ENCODE results near the gene CBFB. TPM values are rescaled to one million over a fixed set of nuclear protein-coding genes. Genes with fewer than 3 reads are reported as not detected.

The CBFB gene
- total and polyA plus RNA-seq, 2 experiments from 2014 or later, result 26.1 to 26.9 TPM

GRCh38 chr16:66996324-66996982 lies 32.5 kb upstream of the CBFB start:
- no peak for ATAC-seq
- peaks cover 35% of the 10 kb centered on the region for H3K27me3 Mint-ChIP-seq (ENCODE audit: insufficient read depth, low read depth, poor library complexity)
- Histone ChIP-seq H3K27ac (ENCODE audit: low read depth) (no peak overlapping the region), H3K27me3 (ENCODE audit: insufficient read depth) (peaks cover 41% of the 10 kb centered on the region), H3K36me3 (ENCODE audit: insufficient read depth) (no peaks in the 10 kb centered on the region), H3K9me2 (ENCODE audit: insufficient read depth) (no peaks in the 10 kb centered on the region), H3K4me3 (no peak overlapping the region), H4K20me1 (replicated peaks; ENCODE audit: insufficient read depth) (no peaks in the 10 kb centered on the region), H3K4me1 (ENCODE audit: insufficient read depth) (no peaks in the 10 kb centered on the region; the same call in 1 of the 2 replicates), H3K4me2 (no peak overlapping the region), H3F3A (replicated peaks; ENCODE audit: low read depth) (no peaks in the 10 kb centered on the region), H3K79me2 (replicated peaks; ENCODE audit: insufficient read depth) (no peaks in the 10 kb centered on the region), H2AFZ (no peak overlapping the region)
- no peaks in the 10 kb centered on the region for H3K9me3 Mint-ChIP-seq
- no peak for DNase-seq (ENCODE audit: low spot score)
- H3K4me1 Mint-ChIP-seq, result peaks cover 7% of the 10 kb centered on the region; the same call in 2 of the 3 replicates
- no peaks in the 10 kb centered on the region; the same call in 2 of the 3 replicates for H3K36me3 Mint-ChIP-seq (ENCODE audit: low read depth)
- H3K4me3 Mint-ChIP-seq, result no peak overlapping the region
- no peak for TF ChIP-seq ETS1 (IDR thresholded peaks at IDR 0.05)
- no peak overlapping the region for H3K27ac Mint-ChIP-seq

GRCh38 chr16:66996983-66997358 lies 32.0 kb upstream of the CBFB start:
- no peak overlapping the region for H3K4me3 ChIP-seq
- H3K27me3 ChIP-seq (ENCODE audit: insufficient read depth), result peaks cover 46% of the 10 kb centered on the region
- Mint-ChIP-seq H3K36me3 (ENCODE audit: low read depth) (no peaks in the 10 kb centered on the region; the same call in 2 of the 3 replicates), H3K27ac (no peak overlapping the region), H3K9me3 (no peaks in the 10 kb centered on the region), H3K4me1 (peaks cover 7% of the 10 kb centered on the region; the same call in 2 of the 3 replicates), H3K4me3 (no peak overlapping the region), H3K27me3 (ENCODE audit: insufficient read depth, low read depth, poor library complexity) (peaks cover 37% of the 10 kb centered on the region)
- no peaks in the 10 kb centered on the region for H3K9me2 ChIP-seq (ENCODE audit: insufficient read depth)
- no peak overlapping the region for H3K4me2 ChIP-seq
- H2AFZ ChIP-seq, result no peak overlapping the region
- no peaks in the 10 kb centered on the region; the same call in 1 of the 2 replicates for H3K4me1 ChIP-seq (ENCODE audit: insufficient read depth)
- no peaks in the 10 kb centered on the region for H3F3A ChIP-seq (replicated peaks; ENCODE audit: low read depth)
- no peak for ATAC-seq
- H4K20me1 ChIP-seq (replicated peaks; ENCODE audit: insufficient read depth), result no peaks in the 10 kb centered on the region
- no peaks in the 10 kb centered on the region for H3K79me2 ChIP-seq (replicated peaks; ENCODE audit: insufficient read depth)
- H3K27ac ChIP-seq (ENCODE audit: low read depth), result no peak overlapping the region
- no peak for DNase-seq (ENCODE audit: low spot score)
- H3K36me3 ChIP-seq (ENCODE audit: insufficient read depth), result no peaks in the 10 kb centered on the region
- no peak for TF ChIP-seq EZH2 (IDR thresholded peaks at IDR 0.05; ENCODE audit: low read depth, unreplicated experiment)
- TF ChIP-seq STAT1 (IDR thresholded peaks at IDR 0.05; ENCODE audit: unreplicated experiment), result no peak
- no peak for TF ChIP-seq ZNF331 (CRISPR knock-in tag; IDR thresholded peaks at IDR 0.05; ENCODE audit: low read depth)
- no peak for TF ChIP-seq REST (IDR thresholded peaks at IDR 0.05; ENCODE audit: unreplicated experiment)
- no peak for TF ChIP-seq CTCF (conservative IDR thresholded peaks at IDR 0.05; ENCODE audit: low read depth in 2 of 2)
- TF ChIP-seq POLR2AphosphoS5 (IDR thresholded peaks at IDR 0.05; ENCODE audit: low read depth), result no peak
- no peak for TF ChIP-seq NANOG (IDR thresholded peaks at IDR 0.05; ENCODE audit: borderline replicate concordance)

Measured in GM23338 (cell line).